ENCODE results near the gene OR1E1. TPM values are rescaled to one million over a fixed set of nuclear protein-coding genes. Genes with fewer than 3 reads are reported as not detected.
"Not testable (repeated sequence)": the region's sequence is repeated elsewhere in the genome, so short reads cannot be mapped to it uniquely, and the experiment has no call there.

Gene OR1E1
- polyA plus RNA-seq, 1 experiment: not detected

- no peaks in the 10 kb centered on the region for H3K27me3 ChIP-seq (ENCODE audit: control insufficient read depth, insufficient read depth, low read length)
- ChIA-PET CTCF (no interaction called here), POLR2A (no interaction called here)
- no peak overlapping the region for H3K27ac ChIP-seq (ENCODE audit: low read depth, low read length)
- no peak overlapping the region for H3K4me3 ChIP-seq (ENCODE audit: low read depth, low read length)
- DNase-seq (ENCODE audit: low read depth, low spot score): no peak
- no peak for TF ChIP-seq CTCF (IDR thresholded peaks at IDR 0.05; ENCODE audit: low read depth, low read length)
- H3K9me3 ChIP-seq (ENCODE audit: control insufficient read depth, insufficient read depth, low read length): peaks cover 45% of the 10 kb centered on the region
Measured at GRCh38 chr17:3378321-3378720, 19.9 kb downstream of the OR1E1 start.

GRCh38 chr17:3371167-3371566, 27.0 kb downstream of the OR1E1 start:
- CTCF ChIA-PET; POLR2A ChIA-PET; DNase-seq (ENCODE audit: low read depth, low spot score); H3K27me3 ChIP-seq (ENCODE audit: control insufficient read depth, insufficient read depth, low read length); H3K4me3 ChIP-seq (ENCODE audit: low read depth, low read length); H3K27ac ChIP-seq (ENCODE audit: low read depth, low read length): not testable (repeated sequence)
- H3K9me3 ChIP-seq (ENCODE audit: control insufficient read depth, insufficient read depth, low read length): peaks cover 10% of the 10 kb centered on the region

Small RNAs within 50 kb of the gene (small RNA-seq; reads per million reads assigned to genes)
- not detected for gene OR1AC1P (ENCODE audit: insufficient read length, low read depth)

Other genes starting within 250 kb of the OR1E1 start
- not detected in 2 replicates for gene OR1A2, start 200.9 kb downstream of the OR1E1 start, polyA plus RNA-seq (2011; rRNA removed)
- not detected in 2 replicates for gene OR1A1, start 190.7 kb downstream of the OR1E1 start, polyA plus RNA-seq (2011; rRNA removed)
- not detected in 2 replicates for gene OR3A1, start 100.0 kb downstream of the OR1E1 start, polyA plus RNA-seq (2011; rRNA removed)
- gene OR3A2, start 12.1 kb downstream of the OR1E1 start, polyA plus RNA-seq (2011; rRNA removed): not detected in 2 replicates
- gene OR3A3, start 13.0 kb upstream of the OR1E1 start, polyA plus RNA-seq (2011; rRNA removed): not detected in 2 replicates
- gene OR1E2, start 35.4 kb upstream of the OR1E1 start, polyA plus RNA-seq (2011; rRNA removed): not detected in 2 replicates
- not detected in 2 replicates for gene SPATA22, start 73.4 kb upstream of the OR1E1 start, polyA plus RNA-seq (2011; rRNA removed)
- 0.17 and 0.27 TPM in 2 replicates for gene ASPA, start 77.6 kb upstream of the OR1E1 start, polyA plus RNA-seq (2011; rRNA removed)
- gene TRPV3, start 159.4 kb upstream of the OR1E1 start, polyA plus RNA-seq (2011; rRNA removed): 0.24 and 0.46 TPM in 2 replicates
- 1.1 and 1.2 TPM in 2 replicates for gene TRPV1, start 211.0 kb upstream of the OR1E1 start, polyA plus RNA-seq (2011; rRNA removed)
- gene SHPK, start 237.8 kb upstream of the OR1E1 start, polyA plus RNA-seq (2011; rRNA removed): 8.7 and 10.9 TPM in 2 replicates
- 4.2 and 5.7 TPM in 2 replicates for gene CTNS, start 238.3 kb upstream of the OR1E1 start, polyA plus RNA-seq (2011; rRNA removed)